GM11168 (cell line): ENCODE results near the gene JUP.
"Not testable (repeated sequence)": the region's sequence is repeated elsewhere in the genome, so short reads cannot be mapped to it uniquely, and the experiment has no call there.

Source experiments
- in situ Hi-C: fragments of 300-500 bp; cut with MboI; formaldehyde crosslinking; loops from one replicate; pipeline ENCODE4 v1.12.0; 2022; ENCODE audit warnings: low sequenced_read_pairs; ENCODE audit not compliant: unreplicated experiment

JUP gene

DNA sequence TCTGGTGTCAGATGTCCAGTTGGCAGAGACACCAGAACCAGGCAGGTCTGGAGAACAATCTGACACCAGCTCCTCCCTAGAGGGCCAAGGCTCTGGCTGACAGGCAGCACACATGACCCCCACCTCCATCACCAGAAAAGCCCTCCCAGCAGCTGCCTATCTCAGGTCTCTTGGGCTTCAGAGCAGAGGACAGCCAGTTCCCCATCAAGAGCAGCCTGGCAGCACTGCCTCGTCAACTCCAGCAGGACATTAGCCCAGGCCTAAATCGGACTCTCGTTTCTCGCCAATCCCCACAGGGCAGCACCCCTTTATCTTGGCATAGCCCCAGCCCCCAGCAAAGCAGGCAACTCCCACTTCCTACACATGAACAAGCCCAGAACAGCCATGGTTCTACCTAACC is 4.4 kb downstream of the JUP start:
- in situ Hi-C loops = no loop called here

DNA sequence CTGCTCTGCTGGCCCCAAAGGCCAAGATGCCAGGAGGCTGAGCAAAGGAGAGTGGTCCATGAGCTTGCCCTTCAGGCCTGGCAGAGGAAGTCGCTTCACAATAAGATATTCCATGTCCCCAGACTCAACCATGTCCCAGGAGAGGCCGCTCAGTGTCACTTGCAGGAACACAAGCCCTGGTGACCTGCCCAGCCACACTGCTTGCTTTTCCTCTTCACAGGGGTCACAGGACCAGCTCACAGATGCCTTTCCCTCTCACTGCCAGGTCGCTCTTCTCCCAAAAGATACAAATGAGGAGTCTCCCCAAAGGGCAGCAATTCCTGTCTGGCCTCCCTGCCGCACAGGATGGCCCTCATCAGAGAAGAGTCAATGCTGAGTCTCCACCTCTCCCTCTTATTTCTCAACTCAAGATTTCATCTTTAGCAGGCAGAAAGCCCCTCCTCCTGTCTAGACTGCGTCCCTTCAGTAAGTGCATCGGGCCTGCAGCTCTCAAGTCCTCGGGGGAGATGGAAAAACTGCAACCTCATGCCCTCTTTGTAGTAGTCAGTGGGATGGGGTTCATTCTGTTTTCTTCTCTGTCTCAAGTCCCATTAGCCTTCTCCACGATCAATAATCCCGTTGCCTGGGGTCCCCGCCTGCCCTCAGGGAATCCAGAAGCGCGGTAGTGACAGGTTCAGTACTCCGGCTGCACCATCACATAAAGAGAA is 5.0 kb downstream of the JUP start:
- in situ Hi-C loops = no loop called here

DNA sequence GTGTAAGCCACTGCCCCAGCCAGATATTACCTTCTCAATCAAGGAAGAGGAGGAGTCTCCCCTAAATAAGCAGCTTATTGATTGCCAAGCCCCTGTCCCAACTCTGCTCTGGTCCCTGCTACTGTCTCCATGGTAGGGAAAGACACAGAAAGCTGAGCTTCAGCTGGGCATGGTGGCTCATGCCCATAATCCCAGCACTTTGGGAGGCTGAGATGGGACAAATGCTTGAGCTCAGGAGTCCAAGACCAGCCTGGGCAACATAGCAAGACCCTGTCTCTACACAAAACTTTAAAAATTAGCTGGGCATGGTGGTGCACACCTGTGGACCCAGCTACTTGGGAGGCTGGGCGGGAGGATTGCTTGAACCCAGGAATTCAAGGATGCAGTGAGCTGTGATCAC is 6.6 kb downstream of the JUP start:
- in situ Hi-C loops = no loop called here

DNA sequence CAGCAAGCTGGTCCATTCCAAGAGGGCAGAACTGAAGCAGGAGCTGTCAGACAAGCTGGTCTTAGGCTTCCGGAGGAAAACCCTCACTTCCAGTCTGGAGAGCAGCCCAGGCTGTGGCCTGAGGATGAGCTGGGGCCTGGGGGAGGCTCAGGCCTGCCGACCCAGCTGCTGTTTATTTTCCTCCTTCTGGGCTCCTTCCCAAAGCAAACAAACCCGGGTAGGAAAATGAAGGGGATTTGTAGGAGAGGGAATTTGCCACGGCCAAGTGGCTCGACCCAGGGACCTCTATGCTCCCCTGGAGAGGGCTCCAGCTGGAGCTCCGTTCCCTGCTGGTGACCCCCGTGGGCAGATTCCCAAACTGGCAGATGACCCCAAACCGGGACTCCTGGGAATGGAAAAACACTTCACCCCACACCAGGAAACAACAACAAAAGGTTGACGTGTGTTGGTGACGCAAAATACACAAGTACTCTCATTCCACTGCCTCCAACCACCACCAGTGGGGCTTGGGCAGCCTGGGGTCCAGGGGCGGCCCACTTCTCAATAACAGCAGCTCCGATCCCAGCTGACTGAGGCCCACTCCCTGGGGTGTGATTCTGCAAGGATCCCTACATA is 8.8 kb downstream of the JUP start:
- in situ Hi-C loops = no loop called here

DNA sequence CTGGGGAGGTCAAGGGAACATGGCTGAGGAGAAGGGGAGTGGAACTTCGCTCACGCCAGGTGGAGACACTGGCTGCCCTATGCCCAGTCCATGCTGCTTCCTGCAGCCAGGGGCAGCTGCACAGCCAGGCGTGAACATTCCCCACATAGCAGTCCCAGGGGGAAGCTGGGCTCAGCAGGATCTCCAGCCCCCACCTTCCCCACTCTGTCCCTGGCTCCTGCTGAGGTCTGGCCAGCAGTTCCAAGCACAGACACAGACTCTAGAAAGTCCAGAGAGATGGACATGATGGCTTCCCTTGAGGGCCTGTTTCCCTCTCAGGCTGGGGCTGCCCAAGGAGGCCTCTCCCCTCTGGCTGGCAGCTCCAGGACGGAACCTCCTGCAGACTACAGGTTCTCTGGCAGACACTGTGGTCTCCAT is 9.3 kb downstream of the JUP start:
- in situ Hi-C loops = no loop called here

DNA sequence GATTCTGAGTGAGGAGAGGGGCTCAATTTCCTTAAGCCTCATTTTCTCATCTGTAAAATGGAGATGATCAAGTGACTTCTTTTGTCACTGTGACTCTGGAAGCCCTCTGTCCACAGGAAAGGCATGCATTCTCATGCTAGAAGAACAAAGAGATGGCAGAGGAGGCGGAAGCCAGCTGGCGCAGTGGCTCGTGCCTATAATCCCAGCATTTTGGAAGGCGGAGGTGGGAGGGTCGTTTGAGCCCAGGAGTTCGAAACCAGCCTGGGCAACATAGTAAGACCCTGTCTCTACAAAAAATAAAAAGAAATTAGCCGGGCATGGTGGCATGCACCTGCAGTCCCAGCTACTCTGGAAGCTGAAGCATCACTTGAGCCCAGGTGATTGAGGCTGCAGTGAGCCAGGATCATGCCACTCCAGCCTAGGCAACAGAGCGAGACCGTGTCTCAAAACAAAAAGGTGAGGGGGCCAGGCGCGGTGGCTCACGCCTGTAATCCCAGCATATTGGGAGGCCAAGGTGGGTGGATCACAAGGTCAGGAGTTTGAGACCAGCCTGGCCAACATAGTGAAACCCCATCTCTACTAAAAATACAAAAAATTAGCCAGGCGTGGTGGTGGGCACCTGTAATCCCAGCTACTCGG is 10.1 kb downstream of the JUP start:
- in situ Hi-C loops = not testable (repeated sequence)

DNA sequence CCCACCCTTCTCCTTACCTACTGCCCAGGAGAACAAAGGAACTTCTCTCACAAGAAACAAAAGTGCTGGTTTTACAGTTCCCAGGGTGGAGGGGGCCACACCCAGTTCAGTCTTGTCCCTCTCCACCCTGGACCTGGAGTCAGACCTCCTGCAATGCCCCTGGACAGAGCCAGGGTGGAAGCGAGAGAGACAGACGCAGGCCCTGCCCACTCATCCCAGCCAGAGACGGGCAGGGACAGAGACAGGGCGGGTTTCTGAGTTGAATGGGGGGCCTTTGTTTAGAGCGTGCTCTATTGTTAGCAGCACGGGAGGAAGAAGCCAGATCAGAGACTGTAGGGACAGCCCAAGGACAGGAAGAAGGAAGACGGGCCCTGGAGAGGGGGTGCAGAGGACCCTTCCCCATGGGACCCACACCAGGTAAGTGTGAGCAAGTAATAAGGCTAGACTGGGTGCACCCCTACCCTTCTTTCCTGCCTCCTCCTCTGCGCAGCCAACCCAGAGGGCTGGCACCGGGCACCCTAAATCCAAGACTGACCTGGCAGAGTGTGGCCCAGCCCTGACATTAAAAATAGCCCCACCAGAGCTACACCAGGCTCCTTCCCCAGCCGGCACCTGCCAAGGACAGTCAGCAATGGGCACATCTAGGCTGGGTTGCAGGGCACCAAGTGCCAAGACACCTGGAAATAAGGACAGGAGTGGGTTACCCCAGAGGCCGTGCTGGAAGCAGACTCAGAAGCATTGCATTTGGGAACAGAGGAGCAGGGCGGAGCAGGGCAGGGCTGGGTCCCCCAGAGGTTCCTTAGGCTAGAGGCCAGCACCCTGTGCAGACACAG is 10.9 kb downstream of the JUP start:
- in situ Hi-C loops = no loop called here

DNA sequence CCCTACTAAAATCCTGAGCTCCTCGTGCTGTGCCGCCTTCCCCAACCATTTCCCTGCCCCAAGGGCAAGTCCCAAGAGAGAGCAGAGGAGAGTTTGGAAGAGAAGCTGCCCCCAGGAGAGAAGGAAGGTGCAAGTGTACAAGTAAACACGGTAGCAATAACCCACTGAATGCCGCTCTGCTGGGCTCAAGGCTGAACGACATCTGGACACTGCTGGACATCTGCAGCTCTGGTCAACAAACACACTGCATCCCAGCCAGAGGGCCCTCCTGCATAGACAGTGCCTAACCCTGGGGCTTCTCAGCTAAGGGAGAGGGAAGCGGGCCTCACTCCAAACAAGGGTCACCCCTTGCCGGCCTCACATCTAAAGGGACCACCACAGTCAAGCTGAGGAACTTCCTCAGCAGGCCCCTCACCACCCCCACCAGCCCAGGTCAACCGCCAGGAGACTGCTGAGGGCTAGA is 12.7 kb downstream of the JUP start:
- in situ Hi-C loops = no loop called here

DNA sequence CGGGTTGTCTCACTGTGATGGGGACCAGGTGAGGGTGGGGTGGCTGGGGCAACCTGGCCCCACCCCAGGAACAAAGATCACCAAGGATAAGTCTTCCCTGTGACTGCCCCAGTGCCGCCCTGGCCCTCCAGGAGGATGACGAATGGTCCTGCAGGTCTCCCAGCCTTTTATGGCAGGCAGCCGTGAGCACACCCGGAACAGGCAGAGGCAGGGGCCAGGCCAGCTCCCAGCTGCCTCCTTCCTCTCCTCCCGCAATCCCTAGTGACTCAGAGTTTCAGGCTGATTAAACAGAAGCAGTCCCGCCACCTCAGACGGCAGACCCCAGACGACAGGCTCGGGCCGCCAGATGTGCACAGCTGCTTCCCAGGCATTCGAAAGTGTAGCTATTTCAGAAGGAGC is 13.3 kb downstream of the JUP start:
- in situ Hi-C loops = no loop called here

DNA sequence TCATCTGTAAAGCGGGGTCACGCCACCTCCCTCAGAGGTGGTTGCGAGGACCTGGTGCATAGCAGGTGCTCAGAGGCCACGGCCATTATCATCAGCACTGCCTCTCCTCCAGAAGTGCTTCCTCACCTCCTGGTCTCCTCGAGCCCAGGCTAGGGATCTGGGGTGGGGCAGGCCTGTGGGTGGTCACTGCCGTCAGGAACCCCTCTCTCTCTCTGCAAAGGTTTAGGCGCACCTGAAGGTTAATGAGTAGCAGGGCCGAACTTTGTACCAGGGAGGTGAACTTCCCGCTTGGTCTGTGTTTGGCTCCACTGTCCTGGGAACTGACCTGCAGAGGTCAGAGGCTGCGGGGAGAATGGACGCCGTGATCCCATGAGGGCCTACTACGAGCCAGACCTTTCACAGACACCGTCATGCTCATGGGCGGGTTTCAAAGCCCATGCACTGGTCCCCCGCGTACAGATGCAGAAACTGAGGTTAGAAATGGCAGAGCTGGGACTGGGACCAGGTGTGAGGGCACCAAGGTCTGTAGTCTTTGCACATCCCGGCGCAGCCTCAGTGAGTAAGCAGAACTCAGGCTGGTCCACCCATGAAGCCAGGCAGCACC is 13.8 kb downstream of the JUP start:
- in situ Hi-C loops = no loop called here

DNA sequence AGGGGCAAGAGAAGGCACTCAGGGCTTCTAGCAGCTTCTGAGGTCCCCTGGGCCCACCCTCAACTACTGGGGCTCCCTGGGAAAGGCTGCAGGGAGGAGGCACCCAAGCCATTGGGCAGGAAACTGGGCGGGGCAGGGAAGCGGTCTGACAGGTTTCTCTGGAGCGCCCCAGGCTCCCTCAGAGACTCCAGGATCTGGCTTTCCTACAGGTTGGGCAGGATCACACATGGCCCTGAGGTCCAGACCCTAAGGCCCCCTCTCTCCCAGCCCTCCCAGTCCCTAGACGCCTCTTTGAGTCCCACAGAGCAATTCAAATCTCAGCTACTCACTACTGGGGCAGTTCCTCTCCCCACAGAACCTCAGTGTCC is 14.3 kb downstream of the JUP start:
- in situ Hi-C loops = no loop called here

DNA sequence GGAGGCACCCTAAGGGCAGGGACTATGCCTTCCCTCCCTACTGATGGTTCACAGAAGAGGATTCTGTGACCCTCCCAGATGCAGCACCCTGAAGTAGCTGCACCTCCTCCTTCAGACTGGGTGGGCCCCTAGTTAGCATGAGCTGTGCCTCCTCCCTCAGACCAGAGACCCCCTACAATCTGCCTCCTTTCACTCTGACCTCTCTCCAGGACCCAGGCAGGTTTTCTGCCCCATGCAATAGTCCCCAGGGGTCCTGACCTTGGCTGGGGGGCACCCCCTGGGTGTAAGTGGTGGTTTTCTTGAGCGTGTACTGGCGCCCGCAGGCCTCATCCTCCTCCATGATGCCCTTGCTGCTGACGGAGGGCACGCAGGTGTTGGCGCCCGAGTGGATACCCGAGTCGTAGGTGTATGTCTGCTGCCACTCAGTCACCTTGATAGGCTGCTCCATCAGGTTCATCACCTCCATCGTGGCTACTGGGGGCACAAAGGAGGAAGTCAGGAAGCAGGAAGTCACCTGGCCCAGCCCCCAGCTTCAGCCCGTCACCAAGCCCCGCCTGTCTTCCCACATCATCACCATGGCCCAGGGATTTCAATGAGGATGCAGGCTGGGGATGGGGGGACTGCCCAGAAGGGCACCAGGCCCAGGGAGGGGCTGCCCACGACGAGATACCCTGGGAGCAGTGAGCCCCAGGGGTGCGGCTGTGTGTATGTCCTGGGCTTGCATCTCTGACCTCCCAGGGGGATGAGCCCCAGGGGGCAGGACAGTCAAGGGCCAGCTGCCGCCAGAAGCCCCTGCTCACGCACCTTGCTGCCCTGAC is 14.9 kb downstream of the JUP start:
- in situ Hi-C loops = no loop called here

DNA sequence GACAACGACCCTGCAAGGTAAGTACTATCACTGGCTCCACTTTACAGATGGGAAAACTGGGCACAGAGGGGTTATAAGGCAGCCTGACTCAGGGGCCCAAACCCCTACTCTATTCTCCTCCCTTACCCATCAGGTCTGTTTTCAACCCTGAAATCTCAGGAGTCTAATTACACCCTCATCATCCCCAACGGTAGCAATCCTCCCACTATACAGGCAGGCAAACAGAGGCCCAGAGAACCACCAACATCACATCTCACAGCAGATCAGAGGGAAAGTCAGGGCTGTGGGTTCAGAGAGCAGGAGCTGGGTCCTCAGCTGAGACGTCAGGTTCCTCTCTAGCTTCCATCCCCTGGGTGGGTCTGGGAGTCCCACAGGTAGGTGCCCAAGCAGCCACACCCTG is 16.5 kb downstream of the JUP start:
- in situ Hi-C loops = no loop called here

DNA sequence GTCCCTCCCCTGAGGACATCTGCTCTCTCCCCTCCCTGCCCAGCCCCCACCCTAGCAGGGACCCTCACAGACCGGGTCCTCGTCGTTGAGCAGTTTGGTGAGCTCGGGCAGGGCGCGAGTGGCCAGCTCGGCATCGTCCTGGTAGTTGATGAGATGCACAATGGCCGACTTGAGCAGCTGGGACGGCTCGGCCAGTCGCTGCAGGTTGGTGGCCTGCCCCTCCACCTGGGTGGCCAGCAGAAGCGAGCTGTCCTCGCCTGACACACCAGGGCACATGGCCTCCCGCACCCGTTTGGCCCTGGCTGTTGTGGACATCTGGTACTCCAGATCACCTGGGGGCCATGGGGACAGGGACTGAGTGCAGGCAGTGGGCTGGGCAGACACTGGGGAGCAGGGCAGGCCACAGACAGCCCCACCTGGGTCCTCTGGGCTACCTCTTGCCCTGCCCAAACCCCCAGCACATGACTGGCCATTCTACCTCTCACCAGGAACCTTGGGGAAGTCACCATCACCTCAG is 17.1 kb downstream of the JUP start:
- in situ Hi-C loops = no loop called here

DNA sequence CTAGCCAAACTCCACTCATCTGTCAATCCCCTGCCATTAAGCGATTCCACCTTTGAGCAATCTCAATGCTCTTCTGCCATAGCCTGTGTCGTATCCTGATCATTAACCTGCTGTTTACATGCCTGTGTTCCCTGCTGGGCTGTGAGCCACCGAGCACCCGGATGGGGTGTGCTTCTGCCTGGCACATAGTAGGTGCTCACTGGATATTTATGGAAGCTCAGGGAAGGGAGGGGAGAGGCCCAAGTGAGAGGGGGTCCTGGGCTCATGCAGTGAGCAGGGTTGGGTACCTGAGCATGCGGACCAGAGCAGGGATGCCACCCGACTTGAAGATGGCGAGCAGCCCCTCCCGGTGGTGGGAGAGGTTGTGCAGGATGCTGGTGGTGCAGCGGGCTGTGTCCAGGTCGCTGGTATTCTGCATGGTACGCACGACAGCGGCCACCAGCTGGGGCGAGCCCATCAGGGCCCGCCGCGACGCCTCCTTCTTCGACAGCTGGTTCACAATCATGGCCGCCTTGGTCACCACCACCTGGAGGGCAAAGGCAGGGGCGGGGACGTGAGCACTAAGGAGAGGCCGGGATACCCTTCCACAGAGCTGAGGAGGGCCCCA is 17.7 kb downstream of the JUP start:
- in situ Hi-C loops = no loop called here

DNA sequence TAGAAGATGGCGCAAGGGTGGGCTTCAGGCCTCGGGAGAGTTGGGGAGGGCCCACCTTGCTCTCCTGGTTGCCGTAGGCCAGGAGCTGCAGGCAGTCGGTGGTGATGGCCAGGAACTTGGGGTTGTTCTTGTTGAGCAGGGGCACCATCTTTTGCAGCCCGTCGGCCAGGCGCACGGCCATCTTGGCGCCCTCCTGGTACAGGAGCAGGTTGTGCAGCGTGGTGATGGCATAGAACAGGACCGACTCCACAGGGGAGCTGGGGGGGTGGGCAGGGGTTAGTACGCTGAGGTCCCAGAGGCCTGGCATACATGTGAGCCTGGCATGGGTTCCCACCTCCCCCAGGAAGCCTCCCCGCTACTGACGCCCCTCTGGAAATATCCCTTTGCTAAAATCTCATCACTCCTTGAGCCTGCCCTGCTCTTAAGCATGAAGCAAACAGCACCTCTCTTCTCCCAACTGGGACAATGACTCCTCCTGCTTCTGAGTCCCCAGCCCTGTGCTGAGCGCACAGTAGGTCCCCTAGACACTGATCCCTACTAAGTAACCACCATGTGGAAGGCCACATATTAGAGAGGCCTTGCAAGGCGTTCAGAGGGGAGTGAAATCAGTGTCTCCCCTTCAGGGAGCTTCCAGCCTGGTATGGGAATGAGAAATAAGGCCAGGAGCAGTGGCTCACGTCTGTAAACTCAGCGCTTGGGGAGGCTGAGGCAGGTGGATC is 19.0 kb downstream of the JUP start:
- in situ Hi-C loops = no loop called here

DNA sequence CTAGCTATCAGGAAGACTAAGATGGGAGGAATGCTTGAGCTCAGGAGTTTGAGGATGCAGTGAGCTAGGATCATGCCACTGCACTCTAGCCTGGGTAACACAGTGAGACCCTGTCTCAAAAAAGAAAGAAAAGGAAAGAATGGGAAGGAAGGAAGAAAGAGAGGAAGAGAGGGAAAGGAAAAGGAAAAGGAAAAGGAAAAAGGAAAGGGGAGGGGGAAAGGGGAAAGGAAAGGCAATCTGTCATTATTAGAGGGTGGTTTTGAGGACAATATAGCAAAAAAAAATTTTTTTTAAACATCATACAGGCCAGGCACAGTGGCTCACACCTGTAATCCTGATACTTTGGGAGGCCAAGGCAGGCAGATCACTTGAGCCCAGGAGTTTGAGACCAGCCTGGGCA is 20.4 kb downstream of the JUP start:
- in situ Hi-C loops = no loop called here

DNA sequence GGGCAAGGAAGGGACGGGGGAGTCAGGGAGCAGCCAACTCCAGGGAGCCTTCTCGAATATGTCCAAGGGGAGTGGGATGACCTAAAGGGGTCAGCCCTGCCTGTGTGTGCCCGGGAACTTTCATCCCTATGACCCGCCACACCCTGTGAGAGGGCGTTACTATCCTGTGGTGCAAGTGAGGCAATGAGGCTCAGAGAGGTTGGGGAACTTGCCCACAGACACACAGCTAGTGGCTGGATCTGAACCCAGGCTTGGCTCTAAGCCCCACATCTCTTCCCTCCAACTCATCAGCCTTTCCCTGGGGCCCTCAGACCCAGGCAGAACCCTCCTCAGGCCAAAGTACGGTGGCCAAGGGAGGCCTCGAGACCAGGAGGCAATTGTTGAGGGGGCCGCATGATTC is 23.2 kb downstream of the JUP start:
- in situ Hi-C loops = no loop called here
